ENCODE data around the gene RAB5B.

DNA sequence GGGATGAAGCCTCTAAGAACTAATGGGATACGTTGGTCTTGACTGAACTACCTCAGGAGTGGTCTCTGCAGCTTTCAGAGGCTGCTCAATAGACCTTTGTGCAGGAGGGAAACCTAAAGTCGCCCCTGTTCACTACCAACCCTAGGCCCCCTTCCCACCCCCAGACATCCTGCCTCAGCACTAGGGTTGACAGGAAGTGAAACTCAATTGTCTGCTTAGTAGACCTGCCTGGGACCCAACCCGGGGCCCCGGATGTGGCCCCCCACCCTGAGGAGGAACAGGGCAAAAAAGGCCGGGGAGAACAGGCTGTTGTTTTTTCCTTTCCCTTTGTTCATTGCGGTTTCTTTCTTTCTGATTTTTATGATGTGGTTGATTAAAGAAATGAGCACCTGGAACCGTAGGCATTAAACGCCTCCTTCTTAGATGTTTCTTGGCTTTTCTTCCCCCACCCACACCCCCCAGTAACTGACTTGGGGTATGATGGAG lies 44.5 kb upstream of the RAB5B start:
- TF ChIP-seq POLR2A (IDR thresholded peaks at IDR 0.05), result no peak
- TF ChIP-seq, protein P1, sequence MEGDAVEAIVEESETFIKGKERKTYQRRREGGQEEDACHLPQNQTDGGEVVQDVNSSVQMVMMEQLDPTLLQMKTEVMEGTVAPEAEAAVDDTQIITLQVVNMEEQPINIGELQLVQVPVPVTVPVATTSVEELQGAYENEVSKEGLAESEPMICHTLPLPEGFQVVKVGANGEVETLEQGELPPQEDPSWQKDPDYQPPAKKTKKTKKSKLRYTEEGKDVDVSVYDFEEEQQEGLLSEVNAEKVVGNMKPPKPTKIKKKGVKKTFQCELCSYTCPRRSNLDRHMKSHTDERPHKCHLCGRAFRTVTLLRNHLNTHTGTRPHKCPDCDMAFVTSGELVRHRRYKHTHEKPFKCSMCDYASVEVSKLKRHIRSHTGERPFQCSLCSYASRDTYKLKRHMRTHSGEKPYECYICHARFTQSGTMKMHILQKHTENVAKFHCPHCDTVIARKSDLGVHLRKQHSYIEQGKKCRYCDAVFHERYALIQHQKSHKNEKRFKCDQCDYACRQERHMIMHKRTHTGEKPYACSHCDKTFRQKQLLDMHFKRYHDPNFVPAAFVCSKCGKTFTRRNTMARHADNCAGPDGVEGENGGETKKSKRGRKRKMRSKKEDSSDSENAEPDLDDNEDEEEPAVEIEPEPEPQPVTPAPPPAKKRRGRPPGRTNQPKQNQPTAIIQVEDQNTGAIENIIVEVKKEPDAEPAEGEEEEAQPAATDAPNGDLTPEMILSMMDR (IDR thresholded peaks at IDR 0.05), result no peak
- TF ChIP-seq EP300 (IDR thresholded peaks at IDR 0.05), result no peak

Data from ovary (tissue), 3 donors.